Measurements from ENCODE around the gene GAB2.
A peak's percentile ranks its signal among the peaks of the same experiment; 100 is the strongest.

The GAB2 gene

GRCh38 chr11:78337554-78337924, 80.1 kb downstream of the GAB2 start:
- H3K4me1 Mint-ChIP-seq, result no peaks in the 10 kb centered on the region
- peaks cover 12% of the 10 kb centered on the region for H3K9me3 Mint-ChIP-seq
- no peak overlapping the region for H3K4me3 Mint-ChIP-seq
- H3K27me3 Mint-ChIP-seq (ENCODE audit: low read depth, poor library complexity), result no peaks in the 10 kb centered on the region
- no peak for DNase-seq
- H3K27ac Mint-ChIP-seq, result peak overlapping the region; percentile 13
- H3K36me3 Mint-ChIP-seq (ENCODE audit: low read depth), result peaks cover 11% of the 10 kb centered on the region
- no peak for TF ChIP-seq CTCF (IDR thresholded peaks at IDR 0.05)

GRCh38 chr11:78336877-78337553, 80.6 kb downstream of the GAB2 start:
- Mint-ChIP-seq H3K4me1 (peaks cover 5% of the 10 kb centered on the region), H3K9me3 (peaks cover 12% of the 10 kb centered on the region), H3K27ac (peak overlapping the region; percentile 13), H3K27me3 (ENCODE audit: low read depth, poor library complexity) (no peaks in the 10 kb centered on the region), H3K4me3 (no peak overlapping the region), H3K36me3 (ENCODE audit: low read depth) (peaks cover 11% of the 10 kb centered on the region)
- DNase-seq, result no peak
- no peak for TF ChIP-seq CTCF (IDR thresholded peaks at IDR 0.05)

- Mint-ChIP-seq H3K36me3 (ENCODE audit: low read depth) (peaks cover 11% of the 10 kb centered on the region), H3K4me3 (no peak overlapping the region), H3K4me1 (peaks cover 8% of the 10 kb centered on the region), H3K27me3 (ENCODE audit: low read depth, poor library complexity) (no peaks in the 10 kb centered on the region), H3K9me3 (peaks cover 12% of the 10 kb centered on the region), H3K27ac (no peak overlapping the region)
- no peak for TF ChIP-seq CTCF (IDR thresholded peaks at IDR 0.05)
- DNase-seq, result no peak
Observed at GRCh38 chr11:78334109-78334508, 83.5 kb downstream of the GAB2 start.

GRCh38 chr11:78332872-78333271, 84.7 kb downstream of the GAB2 start:
- no peak for TF ChIP-seq CTCF (IDR thresholded peaks at IDR 0.05)
- Mint-ChIP-seq H3K4me3 (no peak overlapping the region), H3K4me1 (peaks cover 8% of the 10 kb centered on the region), H3K36me3 (ENCODE audit: low read depth) (peaks cover 11% of the 10 kb centered on the region), H3K9me3 (peaks cover 12% of the 10 kb centered on the region), H3K27ac (no peak overlapping the region), H3K27me3 (ENCODE audit: low read depth, poor library complexity) (peaks cover 1% of the 10 kb centered on the region)
- no peak for DNase-seq

GRCh38 chr11:78332174-78332866, 85.3 kb downstream of the GAB2 start:
- H3K27me3 Mint-ChIP-seq (ENCODE audit: low read depth, poor library complexity), result peaks cover 4% of the 10 kb centered on the region
- H3K36me3 Mint-ChIP-seq (ENCODE audit: low read depth), result peaks cover 11% of the 10 kb centered on the region
- peak overlapping the region; percentile 84 for H3K27ac Mint-ChIP-seq
- no peak overlapping the region for H3K4me3 Mint-ChIP-seq
- H3K4me1 Mint-ChIP-seq, result peaks cover 8% of the 10 kb centered on the region
- DNase-seq, result no peak
- H3K9me3 Mint-ChIP-seq, result peaks cover 12% of the 10 kb centered on the region
- TF ChIP-seq CTCF (IDR thresholded peaks at IDR 0.05), result no peak

GRCh38 chr11:78331711-78332110, 85.9 kb downstream of the GAB2 start:
- H3K4me1 Mint-ChIP-seq, result peaks cover 8% of the 10 kb centered on the region
- no peak for DNase-seq
- peaks cover 12% of the 10 kb centered on the region for H3K9me3 Mint-ChIP-seq
- peak overlapping the region; percentile 84 for H3K27ac Mint-ChIP-seq
- H3K36me3 Mint-ChIP-seq (ENCODE audit: low read depth), result peaks cover 11% of the 10 kb centered on the region
- peaks cover 4% of the 10 kb centered on the region for H3K27me3 Mint-ChIP-seq (ENCODE audit: low read depth, poor library complexity)
- no peak overlapping the region for H3K4me3 Mint-ChIP-seq
- no peak for TF ChIP-seq CTCF (IDR thresholded peaks at IDR 0.05)

Data from nephron progenitor cell (in vitro differentiated cells).